C4-2B (cell line): Measurements from ENCODE around the gene ATP1A4.

ENCODE experiments used
- H3K27ac ChIP-seq: fragments of 450-650 bp; 2 replicates; pipeline ENCODE4 v1.5.1; 2017
- ZFX ChIP-seq: fragments of 450-650 bp; IDR thresholded peaks from 2 replicates; pipeline ENCODE4 v1.6.1; 2017
- TF ChIP-seq, protein P1 (sequence below): fragments of 450-650 bp; conservative IDR thresholded peaks from 2 replicates; pipeline ENCODE4 v1.5.1; 2017; ENCODE audit warnings: mild to moderate bottlenecking

ATP1A4 gene

DNA sequence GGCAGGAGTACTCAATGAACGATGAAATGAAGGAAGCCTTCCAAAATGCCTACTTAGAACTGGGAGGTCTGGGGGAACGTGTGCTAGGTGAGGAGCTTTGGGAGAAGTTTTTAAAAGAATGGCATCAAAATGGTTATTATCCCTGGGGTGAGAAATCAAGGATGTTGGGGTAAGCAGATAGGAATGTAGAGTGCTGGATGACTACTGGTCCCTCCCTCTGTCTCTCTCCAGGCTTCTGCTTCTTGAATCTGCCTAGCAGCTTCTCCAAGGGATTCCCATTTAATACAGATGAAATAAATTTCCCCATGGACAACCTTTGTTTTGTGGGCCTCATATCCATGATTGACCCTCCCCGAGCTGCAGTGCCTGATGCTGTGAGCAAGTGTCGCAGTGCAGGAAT lies 20.0 kb downstream of the ATP1A4 start:
- H3K27ac ChIP-seq = no peak overlapping the region
- no peak for TF ChIP-seq ZFX
- TF ChIP-seq, protein P1, sequence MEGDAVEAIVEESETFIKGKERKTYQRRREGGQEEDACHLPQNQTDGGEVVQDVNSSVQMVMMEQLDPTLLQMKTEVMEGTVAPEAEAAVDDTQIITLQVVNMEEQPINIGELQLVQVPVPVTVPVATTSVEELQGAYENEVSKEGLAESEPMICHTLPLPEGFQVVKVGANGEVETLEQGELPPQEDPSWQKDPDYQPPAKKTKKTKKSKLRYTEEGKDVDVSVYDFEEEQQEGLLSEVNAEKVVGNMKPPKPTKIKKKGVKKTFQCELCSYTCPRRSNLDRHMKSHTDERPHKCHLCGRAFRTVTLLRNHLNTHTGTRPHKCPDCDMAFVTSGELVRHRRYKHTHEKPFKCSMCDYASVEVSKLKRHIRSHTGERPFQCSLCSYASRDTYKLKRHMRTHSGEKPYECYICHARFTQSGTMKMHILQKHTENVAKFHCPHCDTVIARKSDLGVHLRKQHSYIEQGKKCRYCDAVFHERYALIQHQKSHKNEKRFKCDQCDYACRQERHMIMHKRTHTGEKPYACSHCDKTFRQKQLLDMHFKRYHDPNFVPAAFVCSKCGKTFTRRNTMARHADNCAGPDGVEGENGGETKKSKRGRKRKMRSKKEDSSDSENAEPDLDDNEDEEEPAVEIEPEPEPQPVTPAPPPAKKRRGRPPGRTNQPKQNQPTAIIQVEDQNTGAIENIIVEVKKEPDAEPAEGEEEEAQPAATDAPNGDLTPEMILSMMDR = no peak

DNA sequence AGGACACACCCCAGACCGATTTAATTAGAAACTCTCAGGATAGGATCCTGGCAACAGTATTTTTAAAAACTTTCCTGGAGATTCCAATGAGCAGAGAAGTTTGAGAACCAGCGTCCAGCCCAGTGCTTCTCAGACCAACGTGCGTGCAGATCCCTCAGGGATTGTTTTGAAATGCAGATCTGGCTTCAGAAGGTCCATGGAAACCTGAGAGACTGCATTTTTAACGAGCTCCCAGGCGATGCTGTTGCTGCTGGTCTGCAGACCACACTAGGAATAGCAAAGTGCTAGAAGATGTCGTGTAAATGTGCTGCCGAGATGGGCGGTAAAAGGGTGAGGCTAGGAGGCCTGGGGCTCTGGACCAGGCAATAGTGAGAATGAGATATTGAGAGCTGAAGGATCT lies 20.6 kb downstream of the ATP1A4 start:
- TF ChIP-seq ZFX = no peak
- TF ChIP-seq, protein P1 = no peak
- H3K27ac ChIP-seq = no peak overlapping the region

DNA sequence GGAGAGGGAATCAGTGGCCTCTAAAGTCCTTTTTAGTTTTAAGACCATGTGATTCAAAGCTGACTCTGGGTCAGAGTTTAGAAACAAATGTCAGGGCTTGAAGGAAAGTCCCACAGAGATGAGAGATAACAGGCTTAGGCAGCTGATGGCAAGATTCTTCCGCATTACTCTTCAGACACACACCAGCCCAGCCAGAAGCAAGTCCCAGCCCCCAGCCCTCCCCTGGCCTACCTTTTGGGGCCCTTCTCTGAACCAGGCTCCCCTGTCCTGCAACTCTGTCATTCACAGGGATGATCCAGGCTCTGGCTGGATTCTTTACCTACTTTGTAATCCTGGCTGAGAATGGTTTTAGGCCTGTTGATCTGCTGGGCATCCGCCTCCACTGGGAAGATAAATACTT lies 25.8 kb downstream of the ATP1A4 start:
- TF ChIP-seq, protein P1 = no peak
- TF ChIP-seq ZFX = no peak
- H3K27ac ChIP-seq = no peak overlapping the region

DNA sequence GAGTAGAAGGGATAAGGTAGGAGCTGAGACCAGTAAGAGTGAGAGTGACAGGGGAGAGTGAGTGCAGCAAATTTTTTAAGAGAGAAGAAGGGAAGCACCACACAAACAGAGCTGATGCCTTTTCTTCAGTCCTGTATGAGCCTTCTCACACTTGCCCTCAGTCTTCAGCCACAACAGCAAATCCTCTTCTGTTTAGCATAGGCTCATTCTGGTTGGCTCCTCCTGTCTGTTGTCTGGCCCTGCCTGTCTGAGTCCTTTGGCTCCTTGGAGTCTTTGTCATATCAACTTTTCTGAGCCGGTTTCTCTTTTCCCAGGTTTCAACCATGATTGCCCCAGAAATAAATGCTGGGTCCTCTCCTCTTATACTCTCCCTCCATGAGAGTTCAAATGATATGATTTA lies 26.3 kb downstream of the ATP1A4 start:
- no peak overlapping the region for H3K27ac ChIP-seq
- TF ChIP-seq, protein P1 = no peak
- TF ChIP-seq ZFX = no peak

DNA sequence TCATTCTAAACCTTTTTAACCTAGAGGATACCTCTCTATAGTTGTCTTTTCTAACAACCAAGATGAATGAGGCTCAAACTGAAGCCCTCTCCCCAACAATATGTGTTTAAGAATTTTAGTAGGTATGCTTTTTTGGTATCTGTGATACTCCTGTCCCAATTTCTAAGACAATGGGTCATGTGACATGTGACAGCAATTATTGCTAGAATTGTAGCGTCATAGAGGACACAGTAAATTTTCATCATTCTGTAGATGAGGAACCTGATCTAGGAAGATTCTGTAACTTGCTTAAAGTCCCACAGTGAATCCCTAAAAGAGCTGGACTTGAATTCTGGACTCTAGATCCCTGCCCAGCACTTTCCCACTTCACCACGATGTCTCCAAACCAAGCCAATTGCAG lies 27.3 kb downstream of the ATP1A4 start:
- no peak for TF ChIP-seq ZFX
- TF ChIP-seq, protein P1 = no peak
- no peak overlapping the region for H3K27ac ChIP-seq

DNA sequence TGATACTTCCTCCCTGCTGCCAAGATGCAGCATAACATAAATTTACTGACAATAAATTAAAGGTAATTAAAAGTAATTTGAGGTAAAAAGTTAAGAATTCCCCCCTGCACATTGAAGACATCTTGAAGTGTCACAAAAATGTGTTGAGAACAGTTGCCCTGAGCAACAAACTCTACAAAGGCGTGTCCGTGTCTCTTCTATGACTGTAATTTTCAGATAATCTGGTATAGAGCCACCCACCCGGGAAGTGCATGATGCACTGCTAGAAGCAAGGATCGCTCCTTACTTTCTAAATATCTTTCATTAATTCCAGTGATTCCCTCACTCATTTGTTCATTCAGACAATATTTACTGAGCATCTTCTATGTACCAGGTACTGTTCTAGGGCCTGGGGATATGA lies 27.9 kb downstream of the ATP1A4 start:
- no peak overlapping the region for H3K27ac ChIP-seq
- no peak for TF ChIP-seq ZFX
- TF ChIP-seq, protein P1 = no peak

DNA sequence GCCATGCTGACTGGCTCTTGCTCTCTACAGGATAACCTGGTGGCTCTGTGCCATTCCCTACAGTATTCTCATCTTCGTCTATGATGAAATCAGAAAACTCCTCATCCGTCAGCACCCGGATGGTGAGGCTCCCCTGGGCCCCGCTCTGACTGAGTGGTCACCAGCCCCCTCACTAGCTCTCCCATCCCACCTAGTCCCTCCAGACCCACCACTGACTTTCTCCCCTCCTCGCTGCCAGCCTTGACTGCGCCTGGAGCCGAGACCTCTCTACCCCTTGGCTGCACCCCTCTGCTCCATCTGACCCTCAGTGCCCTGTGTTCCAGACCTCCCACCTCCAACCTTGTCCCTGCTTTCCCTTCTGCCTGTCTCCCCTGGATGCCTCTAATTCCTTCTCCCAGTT lies 34.8 kb downstream of the ATP1A4 start:
- TF ChIP-seq ZFX = no peak
- TF ChIP-seq, protein P1 = no peak
- no peak overlapping the region for H3K27ac ChIP-seq
